GM12865 (cell line): ENCODE data around the gene UMAD1.

Source experiments
- DNase-seq: peaks from one replicate; pipeline ENCODE4 v3.0.0; 2010; ENCODE audit warnings: low read depth
- H3K4me3 ChIP-seq: 2 replicates; pipeline ENCODE4 v1.5.1; 2011; ENCODE audit warnings: mild to moderate bottlenecking, low read depth, low read length, control low read depth
- CTCF ChIP-seq: IDR thresholded peaks from 2 replicates; pipeline ENCODE4 v1.5.1; 2011; ENCODE audit warnings: low read length, control low read depth, low read depth, inconsistent platforms; ENCODE audit not compliant: insufficient read depth; ENCODE audit errors: missing control alignments

UMAD1 gene

GRCh38 chr7:7830122-7830878, 189.7 kb downstream of the UMAD1 start:
- no peak for DNase-seq
- TF ChIP-seq CTCF, result no peak
- no peak overlapping the region for H3K4me3 ChIP-seq

- no peak for TF ChIP-seq CTCF
- no peak overlapping the region for H3K4me3 ChIP-seq
- no peak for DNase-seq
Measured at GRCh38 chr7:7832518-7832917, 192.0 kb downstream of the UMAD1 start.

GRCh38 chr7:7834761-7835160, 194.2 kb downstream of the UMAD1 start:
- no peak for DNase-seq

GRCh38 chr7:7841027-7841426, 200.5 kb downstream of the UMAD1 start:
- DNase-seq, result no peak
- no peak for TF ChIP-seq CTCF
- no peak overlapping the region for H3K4me3 ChIP-seq

More at GRCh38 chr7:7834761-7835160, 194.2 kb downstream of the UMAD1 start:
- TF ChIP-seq CTCF, result no peak
- no peak overlapping the region for H3K4me3 ChIP-seq

DNA sequence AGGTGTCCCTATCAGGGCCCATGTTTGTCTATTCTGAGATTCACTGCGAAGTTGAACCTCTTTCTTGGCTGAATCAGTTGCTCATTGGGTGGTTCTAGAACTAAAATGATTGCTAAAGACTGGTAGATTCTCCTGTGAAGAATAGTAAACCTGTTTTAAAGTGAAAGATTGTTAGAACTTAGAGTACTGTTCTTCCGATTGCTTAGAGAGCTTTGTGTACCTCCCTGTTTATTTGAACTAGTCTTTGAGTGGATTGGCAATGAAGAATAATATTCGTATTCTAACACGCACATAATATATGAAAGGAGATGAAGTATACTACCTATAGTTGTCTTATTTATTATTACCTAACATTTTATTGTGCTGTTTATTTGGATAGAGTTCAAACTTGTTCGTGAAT, 202.7 kb downstream of the UMAD1 start:
- no peak for DNase-seq
- TF ChIP-seq CTCF, result no peak
- H3K4me3 ChIP-seq, result no peak overlapping the region

- no peak for DNase-seq
- no peak overlapping the region for H3K4me3 ChIP-seq
- TF ChIP-seq CTCF, result no peak
Measured at GRCh38 chr7:7843972-7844371, 203.4 kb downstream of the UMAD1 start.

- TF ChIP-seq CTCF, result no peak
- peak; percentile 22 for DNase-seq
- no peak overlapping the region for H3K4me3 ChIP-seq
Measured at GRCh38 chr7:7848246-7848645, 207.7 kb downstream of the UMAD1 start.
